Loucy (cell line): ENCODE measurements around the gene MIER3.

Experiments
- CTCF ChIP-seq: fragments of 200-600 bp; sonication (generic); conservative IDR thresholded peaks from 2 replicates; pipeline ENCODE4 v1.5.1; 2014; ENCODE audit warnings: mild to moderate bottlenecking, antibody characterized with exemption, low read length
- EZH2phosphoT487 ChIP-seq: fragments of 200-600 bp; IDR thresholded peaks from 2 replicates; pipeline ENCODE4 v1.6.1; 2018; ENCODE audit warnings: antibody characterized with exemption, mild to moderate bottlenecking, moderate library complexity, borderline replicate concordance

- no peak for TF ChIP-seq CTCF
- no peak for TF ChIP-seq EZH2phosphoT487
Measured at GRCh38 chr5:56941981-56942380, 9.9 kb downstream of the MIER3 start.
